Smooth muscle cell (in vitro differentiated cells): ENCODE results near the gene PSMB4. TPM values are rescaled to one million over a fixed set of nuclear protein-coding genes. Genes with fewer than 3 reads are reported as not detected.
A peak's percentile ranks its signal among the peaks of the same experiment; 100 is the strongest.

ENCODE experiments used
- DNase-seq: peaks from one replicate; lab custom pipeline; 2025; ENCODE audit not compliant: unreplicated experiment; lab: John Stamatoyannopoulos, UW
- H2AFZ ChIP-seq: fragments of 200-600 bp; sonication (generic); 2 replicates; pipeline ENCODE4 v1.6.0; 2016; ENCODE audit warnings: antibody characterized with exemption, low read depth, mild to moderate bottlenecking
- H3F3A ChIP-seq: fragments of 200-600 bp; sonication (generic); 2 replicates; pipeline ENCODE4 v1.6.0; 2017; ENCODE audit warnings: antibody characterized with exemption, low read depth
- H3K27ac ChIP-seq: fragments of 200-600 bp; sonication (generic); 2 replicates; pipeline ENCODE4 v1.5.1; 2016; ENCODE audit warnings: low read depth, mild to moderate bottlenecking
- H3K27me3 ChIP-seq: fragments of 200-600 bp; sonication (generic); 2 replicates; pipeline ENCODE4 v1.6.1; 2016; ENCODE audit warnings: low read depth, mild to moderate bottlenecking
- H3K36me3 ChIP-seq: fragments of 200-600 bp; sonication (generic); 2 replicates; pipeline ENCODE4 v1.5.1; 2016; ENCODE audit warnings: low read depth
- H3K4me1 ChIP-seq: fragments of 200-600 bp; sonication (generic); 2 replicates; pipeline ENCODE4 v1.5.1; 2016; ENCODE audit warnings: low read depth
- H3K4me2 ChIP-seq: fragments of 200-600 bp; sonication (generic); 2 replicates; pipeline ENCODE4 v1.6.0; 2016; ENCODE audit warnings: mild to moderate bottlenecking
- H3K4me3 ChIP-seq: fragments of 200-600 bp; sonication (generic); 2 replicates; pipeline ENCODE4 v1.5.1; 2016; ENCODE audit warnings: mild to moderate bottlenecking
- H3K79me2 ChIP-seq: fragments of 200-600 bp; sonication (generic); 2 replicates; pipeline ENCODE4 v1.6.0; 2016; ENCODE audit warnings: low read depth, mild to moderate bottlenecking
- H3K9ac ChIP-seq: fragments of 200-600 bp; sonication (generic); 2 replicates; pipeline ENCODE4 v1.6.0; 2016; ENCODE audit warnings: low read depth
- H3K9me3 ChIP-seq: fragments of 200-600 bp; sonication (generic); replicated peaks from 2 replicates; pipeline ENCODE4 v1.5.1; 2016; ENCODE audit warnings: low read depth
- H4K20me1 ChIP-seq: fragments of 200-600 bp; sonication (generic); 2 replicates; pipeline ENCODE4 v1.6.0; 2016; ENCODE audit warnings: low read depth
- CTCF ChIP-seq: fragments of 200-600 bp; sonication (generic); IDR thresholded peaks from 2 replicates; pipeline ENCODE4 v1.5.1; 2017; ENCODE audit warnings: borderline replicate concordance, mild to moderate bottlenecking, antibody characterized with exemption; ENCODE audit not compliant: insufficient read depth, poor library complexity, severe bottlenecking
- WGBS: methylation state at CpG from one replicate; pipeline ENCODE4 v1.1.7; 2016; ENCODE audit warnings: low lambda C conversion rate; 5-methylcytosine and 5-hydroxymethylcytosine counted together
- polyA plus RNA-seq: library from polyadenylated mRNA; unstranded; fragments of >200 nt; fragmentation: Nextera tagmentation; extraction: Ambion mirVana; gene quantifications from 2 replicates; pipeline ENCODE4 v1.2.1, GENCODE V29; 2016
- total RNA-seq: library from RNA; depleted of rRNA; stranded (reverse); fragments of >200 nt; gene quantifications from 2 replicates; pipeline ENCODE4 v1.2.3, GENCODE V29; 2014

PSMB4 gene
- total and polyA plus RNA-seq, 2 experiments from 2014 or later: 88.6 to 316 TPM

- no peak overlapping the region for H3K4me3 ChIP-seq
- H3K79me2 ChIP-seq: no peaks in the 10 kb centered on the region
- no peaks in the 10 kb centered on the region for H3K27me3 ChIP-seq
- H3K9ac ChIP-seq: no peak overlapping the region
- no peak for DNase-seq
- WGBS: 99% methylated on average over 3 of the region's 3 CpGs
- TF ChIP-seq CTCF: no peak
- no peak overlapping the region for H2AFZ ChIP-seq
- H3K27ac ChIP-seq: no peak overlapping the region
- no peaks in the 10 kb centered on the region for H3K4me1 ChIP-seq
- peaks cover 23% of the 10 kb centered on the region for H3K36me3 ChIP-seq
- H4K20me1 ChIP-seq: peaks cover 18% of the 10 kb centered on the region
- H3F3A ChIP-seq: peaks cover 34% of the 10 kb centered on the region
- no peak overlapping the region for H3K4me2 ChIP-seq
- H3K9me3 ChIP-seq: no peaks in the 10 kb centered on the region
Measured at GRCh38 chr1:151407304-151407703, 7.9 kb downstream of the PSMB4 start.

GRCh38 chr1:151408891-151409290 lies 9.5 kb downstream of the PSMB4 start:
- Histone ChIP-seq H3K27ac (no peak overlapping the region), H3K4me3 (no peak overlapping the region), H2AFZ (no peak overlapping the region), H3K36me3 (peaks cover 28% of the 10 kb centered on the region), H3F3A (peaks cover 20% of the 10 kb centered on the region), H3K4me1 (no peaks in the 10 kb centered on the region), H3K27me3 (no peaks in the 10 kb centered on the region), H3K9me3 (no peaks in the 10 kb centered on the region), H3K4me2 (no peak overlapping the region), H3K79me2 (no peaks in the 10 kb centered on the region), H4K20me1 (peaks cover 14% of the 10 kb centered on the region), H3K9ac (no peak overlapping the region)
- no peak for TF ChIP-seq CTCF
- no peak for DNase-seq

GRCh38 chr1:151411884-151412283 lies 12.5 kb downstream of the PSMB4 start:
- H3F3A ChIP-seq: peaks cover 11% of the 10 kb centered on the region
- TF ChIP-seq CTCF: no peak
- no peaks in the 10 kb centered on the region for H3K79me2 ChIP-seq
- H2AFZ ChIP-seq: no peak overlapping the region
- H3K27ac ChIP-seq: no peak overlapping the region
- H3K36me3 ChIP-seq: peaks cover 41% of the 10 kb centered on the region
- no peaks in the 10 kb centered on the region for H3K27me3 ChIP-seq
- H4K20me1 ChIP-seq: peaks cover 24% of the 10 kb centered on the region
- no peak overlapping the region for H3K4me3 ChIP-seq
- no peak overlapping the region for H3K9ac ChIP-seq
- no peaks in the 10 kb centered on the region for H3K4me1 ChIP-seq
- H3K9me3 ChIP-seq: no peaks in the 10 kb centered on the region
- 93% methylated on average over 2 of the region's 2 CpGs for WGBS
- no peak overlapping the region for H3K4me2 ChIP-seq
- no peak for DNase-seq

GRCh38 chr1:151416231-151416630 lies 16.9 kb downstream of the PSMB4 start:
- Histone ChIP-seq H3K9me3 (no peaks in the 10 kb centered on the region), H3K36me3 (peaks cover 34% of the 10 kb centered on the region), H3F3A (peaks cover 9% of the 10 kb centered on the region), H3K9ac (no peak overlapping the region), H3K79me2 (peaks cover 3% of the 10 kb centered on the region), H3K4me2 (no peak overlapping the region), H2AFZ (no peak overlapping the region), H3K27ac (peak overlapping the region; percentile 27), H3K4me3 (no peak overlapping the region), H4K20me1 (peaks cover 24% of the 10 kb centered on the region), H3K27me3 (no peaks in the 10 kb centered on the region), H3K4me1 (no peaks in the 10 kb centered on the region)
- DNase-seq: no peak
- TF ChIP-seq CTCF: no peak
- WGBS: 82% methylated on average over 4 of the region's 4 CpGs
